NCI-H1417 treated with DMSO at 0.1 percent for 48 hours (cell line): Measurements from ENCODE around the gene TMEM40.
"Not testable (repeated sequence)": the region's sequence is repeated elsewhere in the genome, so short reads cannot be mapped to it uniquely, and the experiment has no call there.

Experiments used
- DNase-seq: peaks from one replicate; lab custom pipeline; 2025; lab: John Stamatoyannopoulos, UW

Gene TMEM40

GRCh38 chr3:12759097-12759679, at the start of gene TMEM40:
Gene TMEM40 (minus strand): TSS chr3:12759259. CDS start chr3:12749832, 9,427 bp downstream.
- no peak for DNase-seq

GRCh38 chr3:12808587-12808986, 49.5 kb upstream of the TMEM40 start:
- no peak for DNase-seq

GRCh38 chr3:12807601-12808359, 48.7 kb upstream of the TMEM40 start:
- no peak for DNase-seq

GRCh38 chr3:12807066-12807465, 48.0 kb upstream of the TMEM40 start:
- DNase-seq: no peak

GRCh38 chr3:12803371-12803770, 44.3 kb upstream of the TMEM40 start:
- no peak for DNase-seq

- DNase-seq: no peak
These were observed 40.7 kb upstream of the TMEM40 start for GRCh38 chr3:12799525-12800440.

GRCh38 chr3:12798559-12799179, 39.6 kb upstream of the TMEM40 start:
- DNase-seq: no peak

- DNase-seq: no peak
These were observed 39.0 kb upstream of the TMEM40 start for GRCh38 chr3:12797892-12798558.

- no peak for DNase-seq
These were observed 38.2 kb upstream of the TMEM40 start for GRCh38 chr3:12797124-12797891.

GRCh38 chr3:12796171-12797123, 37.4 kb upstream of the TMEM40 start, which contains the start of gene CAND2:
Gene CAND2 (plus strand): TSS chr3:12796680. CDS start chr3:12796721, 41 bp downstream.
- no peak for DNase-seq

- DNase-seq: no peak
These were observed 34.6 kb upstream of the TMEM40 start for GRCh38 chr3:12793701-12794100.

GRCh38 chr3:12791430-12791829, 32.4 kb upstream of the TMEM40 start:
- DNase-seq: no peak

- not testable (repeated sequence) for DNase-seq
These were observed 29.1 kb upstream of the TMEM40 start for GRCh38 chr3:12787967-12788690.

- DNase-seq: not testable (repeated sequence)
These were observed 28.3 kb upstream of the TMEM40 start for GRCh38 chr3:12787346-12787745.

GRCh38 chr3:12785096-12785495, 26.0 kb upstream of the TMEM40 start:
- DNase-seq: no peak

- DNase-seq: no peak
These were observed 23.2 kb upstream of the TMEM40 start for GRCh38 chr3:12782172-12782815.

- DNase-seq: no peak
These were observed 21.7 kb upstream of the TMEM40 start for GRCh38 chr3:12780751-12781150.

GRCh38 chr3:12777171-12777570, 18.1 kb upstream of the TMEM40 start:
- DNase-seq: no peak
